HEK293 (cell line): ENCODE measurements around the gene ALDH4A1.

Experiments used
- MEIS1 ChIP-seq: sonication (generic); formaldehyde crosslinking; IDR thresholded peaks from 2 replicates; pipeline ENCODE4 v1.8.1; 2022; ENCODE audit warnings: missing genetic modification reagents, mild to moderate bottlenecking, borderline replicate concordance
- SP2 ChIP-seq: fragments of 450-650 bp; formaldehyde crosslinking; IDR thresholded peaks from 2 replicates; pipeline ENCODE4 v1.5.1; 2016; ENCODE audit warnings: missing biosample characterization, missing genetic modification characterization
- ZNF174 ChIP-seq: fragments of 450-650 bp; formaldehyde crosslinking; IDR thresholded peaks from 2 replicates; pipeline ENCODE4 v1.5.0; 2017; ENCODE audit warnings: missing biosample characterization, mild to moderate bottlenecking, missing genetic modification characterization
- ZNF24 ChIP-seq: fragments of 450-650 bp; formaldehyde crosslinking; IDR thresholded peaks from 2 replicates; pipeline ENCODE4 v1.5.1; 2016; ENCODE audit warnings: missing biosample characterization, missing genetic modification characterization
- ZNF621 ChIP-seq: fragments of 450-650 bp; formaldehyde crosslinking; IDR thresholded peaks from 2 replicates; pipeline ENCODE4 v1.5.1; 2017; ENCODE audit warnings: missing biosample characterization, missing genetic modification characterization
- ZNF629 ChIP-seq: fragments of 450-650 bp; formaldehyde crosslinking; IDR thresholded peaks from 2 replicates; pipeline ENCODE4 v1.5.1; 2017; ENCODE audit warnings: missing biosample characterization, missing genetic modification characterization
- ZNF654 ChIP-seq: fragments of 450-650 bp; formaldehyde crosslinking; IDR thresholded peaks from 2 replicates; pipeline ENCODE4 v1.5.1; 2016; ENCODE audit warnings: low read depth, missing biosample characterization, missing genetic modification characterization
- ZNF701 ChIP-seq: fragments of 450-650 bp; formaldehyde crosslinking; IDR thresholded peaks from 2 replicates; pipeline ENCODE4 v1.5.1; 2016; ENCODE audit warnings: missing biosample characterization, missing genetic modification characterization
- ZSCAN16 ChIP-seq: fragments of 450-650 bp; formaldehyde crosslinking; IDR thresholded peaks from 2 replicates; pipeline ENCODE4 v1.5.1; 2016; ENCODE audit warnings: missing biosample characterization, missing genetic modification characterization
- TF ChIP-seq, protein P1 (sequence below): fragments of 450-650 bp; formaldehyde crosslinking; IDR thresholded peaks from 2 replicates; pipeline ENCODE4 v1.5.1; 2016; ENCODE audit warnings: missing biosample characterization, missing genetic modification characterization
- TF ChIP-seq, protein P2 (sequence below): fragments of 450-650 bp; formaldehyde crosslinking; IDR thresholded peaks from 2 replicates; pipeline ENCODE4 v1.5.1; 2016; ENCODE audit warnings: missing biosample characterization, missing genetic modification characterization
- TF ChIP-seq, protein P3 (sequence below): sonication (generic); formaldehyde crosslinking; IDR thresholded peaks from 2 replicates; pipeline ENCODE4 v1.8.1; 2022; ENCODE audit warnings: mild to moderate bottlenecking, moderate library complexity, missing genetic modification reagents

DNA sequence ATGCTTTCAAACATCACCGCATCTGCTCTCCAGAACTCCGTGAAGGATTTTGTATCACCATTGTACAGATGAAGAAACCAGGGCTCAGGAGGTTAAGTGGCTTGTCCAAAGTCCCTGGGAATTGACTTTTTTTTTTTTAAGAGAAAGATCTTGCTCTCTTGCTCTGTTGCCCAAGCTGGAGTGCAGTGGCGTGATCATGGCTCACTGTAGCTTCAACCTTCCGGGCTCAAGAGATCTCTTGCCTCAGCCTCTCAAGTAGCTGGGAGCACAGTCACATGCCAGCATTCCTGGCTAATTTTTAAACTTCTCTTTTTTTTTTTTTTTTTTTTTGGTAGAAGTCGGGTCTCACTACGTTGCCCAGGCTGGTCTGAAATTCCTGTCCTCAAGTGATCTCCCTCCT, 36.0 kb downstream of the ALDH4A1 start:
- TF ChIP-seq ZNF621 (no peak), MEIS1 (CRISPR knock-in tag) (no peak), SP2 (tag by site-specific recombination) (no peak), ZNF174 (tag by site-specific recombination) (no peak), ZNF24 (tag by site-specific recombination) (no peak), ZNF654 (tag by site-specific recombination) (no peak), ZNF701 (tag by site-specific recombination) (no peak), ZNF629 (tag by site-specific recombination) (no peak), ZSCAN16 (tag by site-specific recombination) (no peak)
- TF ChIP-seq, protein P1, sequence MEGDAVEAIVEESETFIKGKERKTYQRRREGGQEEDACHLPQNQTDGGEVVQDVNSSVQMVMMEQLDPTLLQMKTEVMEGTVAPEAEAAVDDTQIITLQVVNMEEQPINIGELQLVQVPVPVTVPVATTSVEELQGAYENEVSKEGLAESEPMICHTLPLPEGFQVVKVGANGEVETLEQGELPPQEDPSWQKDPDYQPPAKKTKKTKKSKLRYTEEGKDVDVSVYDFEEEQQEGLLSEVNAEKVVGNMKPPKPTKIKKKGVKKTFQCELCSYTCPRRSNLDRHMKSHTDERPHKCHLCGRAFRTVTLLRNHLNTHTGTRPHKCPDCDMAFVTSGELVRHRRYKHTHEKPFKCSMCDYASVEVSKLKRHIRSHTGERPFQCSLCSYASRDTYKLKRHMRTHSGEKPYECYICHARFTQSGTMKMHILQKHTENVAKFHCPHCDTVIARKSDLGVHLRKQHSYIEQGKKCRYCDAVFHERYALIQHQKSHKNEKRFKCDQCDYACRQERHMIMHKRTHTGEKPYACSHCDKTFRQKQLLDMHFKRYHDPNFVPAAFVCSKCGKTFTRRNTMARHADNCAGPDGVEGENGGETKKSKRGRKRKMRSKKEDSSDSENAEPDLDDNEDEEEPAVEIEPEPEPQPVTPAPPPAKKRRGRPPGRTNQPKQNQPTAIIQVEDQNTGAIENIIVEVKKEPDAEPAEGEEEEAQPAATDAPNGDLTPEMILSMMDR (tag by site-specific recombination), result no peak
- TF ChIP-seq, protein P2, sequence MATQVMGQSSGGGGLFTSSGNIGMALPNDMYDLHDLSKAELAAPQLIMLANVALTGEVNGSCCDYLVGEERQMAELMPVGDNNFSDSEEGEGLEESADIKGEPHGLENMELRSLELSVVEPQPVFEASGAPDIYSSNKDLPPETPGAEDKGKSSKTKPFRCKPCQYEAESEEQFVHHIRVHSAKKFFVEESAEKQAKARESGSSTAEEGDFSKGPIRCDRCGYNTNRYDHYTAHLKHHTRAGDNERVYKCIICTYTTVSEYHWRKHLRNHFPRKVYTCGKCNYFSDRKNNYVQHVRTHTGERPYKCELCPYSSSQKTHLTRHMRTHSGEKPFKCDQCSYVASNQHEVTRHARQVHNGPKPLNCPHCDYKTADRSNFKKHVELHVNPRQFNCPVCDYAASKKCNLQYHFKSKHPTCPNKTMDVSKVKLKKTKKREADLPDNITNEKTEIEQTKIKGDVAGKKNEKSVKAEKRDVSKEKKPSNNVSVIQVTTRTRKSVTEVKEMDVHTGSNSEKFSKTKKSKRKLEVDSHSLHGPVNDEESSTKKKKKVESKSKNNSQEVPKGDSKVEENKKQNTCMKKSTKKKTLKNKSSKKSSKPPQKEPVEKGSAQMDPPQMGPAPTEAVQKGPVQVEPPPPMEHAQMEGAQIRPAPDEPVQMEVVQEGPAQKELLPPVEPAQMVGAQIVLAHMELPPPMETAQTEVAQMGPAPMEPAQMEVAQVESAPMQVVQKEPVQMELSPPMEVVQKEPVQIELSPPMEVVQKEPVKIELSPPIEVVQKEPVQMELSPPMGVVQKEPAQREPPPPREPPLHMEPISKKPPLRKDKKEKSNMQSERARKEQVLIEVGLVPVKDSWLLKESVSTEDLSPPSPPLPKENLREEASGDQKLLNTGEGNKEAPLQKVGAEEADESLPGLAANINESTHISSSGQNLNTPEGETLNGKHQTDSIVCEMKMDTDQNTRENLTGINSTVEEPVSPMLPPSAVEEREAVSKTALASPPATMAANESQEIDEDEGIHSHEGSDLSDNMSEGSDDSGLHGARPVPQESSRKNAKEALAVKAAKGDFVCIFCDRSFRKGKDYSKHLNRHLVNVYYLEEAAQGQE (tag by site-specific recombination), result no peak
- TF ChIP-seq, protein P3, sequence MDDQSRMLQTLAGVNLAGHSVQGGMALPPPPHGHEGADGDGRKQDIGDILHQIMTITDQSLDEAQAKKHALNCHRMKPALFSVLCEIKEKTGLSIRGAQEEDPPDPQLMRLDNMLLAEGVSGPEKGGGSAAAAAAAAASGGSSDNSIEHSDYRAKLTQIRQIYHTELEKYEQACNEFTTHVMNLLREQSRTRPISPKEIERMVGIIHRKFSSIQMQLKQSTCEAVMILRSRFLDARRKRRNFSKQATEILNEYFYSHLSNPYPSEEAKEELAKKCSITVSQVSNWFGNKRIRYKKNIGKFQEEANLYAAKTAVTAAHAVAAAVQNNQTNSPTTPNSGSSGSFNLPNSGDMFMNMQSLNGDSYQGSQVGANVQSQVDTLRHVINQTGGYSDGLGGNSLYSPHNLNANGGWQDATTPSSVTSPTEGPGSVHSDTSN (CRISPR knock-in tag), result no peak
